ENCODE data around the gene MSMB.

- TF ChIP-seq CTCF (optimal IDR thresholded peaks at IDR 0.05 in 1 of 3, IDR thresholded peaks at IDR 0.05 in 1 of 3, conservative IDR thresholded peaks at IDR 0.05 in 1 of 3; ENCODE audit: extremely low read depth in 1 of 3, insufficient read depth in 2 of 3, low read length in 3 of 3) (no peak), EZH2 (IDR thresholded peaks at IDR 0.05; ENCODE audit: low read length) (no peak)
Measured at GRCh38 chr10:46073564-46073963, 27.5 kb upstream of the MSMB start.
